NCI-H82 treated with DMSO at 0.1 percent for 48 hours (cell line): ENCODE data around the gene PLXNB3.

Source experiments
- DNase-seq: peaks from one replicate; lab custom pipeline; 2025; ENCODE audit not compliant: unreplicated experiment; lab: John Stamatoyannopoulos, UW

Gene PLXNB3

GRCh38 chrX:153773741-153774575 is 9.9 kb downstream of the PLXNB3 start:
- DNase-seq: no peak

GRCh38 chrX:153774576-153775292 is 10.7 kb downstream of the PLXNB3 start:
- no peak for DNase-seq

GRCh38 chrX:153775293-153776119 is 11.5 kb downstream of the PLXNB3 start:
- DNase-seq: no peak

GRCh38 chrX:153776120-153776599 is 12.1 kb downstream of the PLXNB3 start:
- DNase-seq: no peak

- DNase-seq: no peak
Measured at GRCh38 chrX:153776611-153777045, 12.6 kb downstream of the PLXNB3 start.

- no peak for DNase-seq
Measured at GRCh38 chrX:153777261-153778090, 13.4 kb downstream of the PLXNB3 start.

GRCh38 chrX:153778181-153778580 is 14.1 kb downstream of the PLXNB3 start:
- DNase-seq: no peak

GRCh38 chrX:153778684-153779101 is 14.6 kb downstream of the PLXNB3 start:
- DNase-seq: no peak

- no peak for DNase-seq
Measured at GRCh38 chrX:153779891-153780677, 16.0 kb downstream of the PLXNB3 start.

GRCh38 chrX:153780678-153781427 is 16.8 kb downstream of the PLXNB3 start, which contains the start of gene SRPK3:
TSS of gene SRPK3 (plus strand) at chrX:153781041. CDS start at chrX:153781087, 46 bp downstream.
- no peak for DNase-seq

GRCh38 chrX:153781428-153782047 is 17.5 kb downstream of the PLXNB3 start:
- no peak for DNase-seq

- no peak for DNase-seq
Measured at GRCh38 chrX:153782313-153782712, 18.3 kb downstream of the PLXNB3 start.

- DNase-seq: no peak
Measured at GRCh38 chrX:153782871-153783270, 18.8 kb downstream of the PLXNB3 start.

GRCh38 chrX:153783378-153784013 is 19.4 kb downstream of the PLXNB3 start:
- DNase-seq: no peak

- no peak for DNase-seq
Measured at GRCh38 chrX:153784325-153784967, 20.4 kb downstream of the PLXNB3 start.

- no peak for DNase-seq
Measured at GRCh38 chrX:153786669-153787068, 22.6 kb downstream of the PLXNB3 start.

GRCh38 chrX:153789654-153790053 is 25.6 kb downstream of the PLXNB3 start:
- no peak for DNase-seq
